Endothelial cell of umbilical vein (primary cell): ENCODE measurements around the gene GPR42. TPM values are rescaled to one million over a fixed set of nuclear protein-coding genes. Genes with fewer than 3 reads are reported as not detected.

ENCODE experiments used
- BruUV-seq: library from RNA; stranded (reverse); fragments of 400-500 nt; replicated peaks from 2 replicates; lab custom pipeline; 2021; lab: Mats Ljungman, UMichigan
- CTCF ChIA-PET: fragments of 300-600, 350-600 bp; sonication (Branson Sonifier 250); formaldehyde crosslinking; loops from one replicate; lab custom pipeline; 2021; ENCODE audit warnings: antibody characterized with exemption, inconsistent platforms; lab: Charles Lee
- POLR2A ChIA-PET: fragments of 300-600, 350-600 bp; sonication (Branson Sonifier 250); formaldehyde crosslinking; loops from one replicate; lab custom pipeline; 2021; ENCODE audit warnings: antibody characterized with exemption, inconsistent platforms; lab: Charles Lee
- DNase-seq: peaks from one replicate; pipeline ENCODE4 v3.0.0-alpha.2; 2011; ENCODE audit warnings: low read depth, low spot score
- FAIRE-seq: peaks from 2 replicates; lab custom pipeline; 2011; peaks lifted over from hg19 to GRCh38; lab: Jason Lieb, UNC
- H2AFZ ChIP-seq: 2 replicates; pipeline ENCODE4 v1.6.0; 2012; ENCODE audit warnings: low read depth, low read length, control low read depth, inconsistent platforms
- H3K27ac ChIP-seq: 2 replicates; pipeline ENCODE4 v1.5.1; 2011; ENCODE audit warnings: low read depth, mild to moderate bottlenecking, control low read depth, low read length, moderate library complexity; ENCODE audit not compliant: insufficient read depth
- H3K27me3 ChIP-seq, 2 experiments: 2 replicates each; pipeline versions ENCODE4 v1.6.0 to v1.6.1; 2011; ENCODE audit warnings: low read length in 2 of 2, mixed read lengths in 1 of 2; ENCODE audit not compliant: control insufficient read depth in 2 of 2, insufficient read depth in 2 of 2
- H3K36me3 ChIP-seq, 2 experiments: 2 replicates in 1 of 2; 3 replicates in 1 of 2; pipeline ENCODE4 v1.5.1; 2011; ENCODE audit warnings: low read length in 2 of 2, mild to moderate bottlenecking in 1 of 2, moderate library complexity in 1 of 2; ENCODE audit not compliant: control insufficient read depth in 2 of 2, insufficient read depth in 2 of 2; ENCODE audit errors: extremely low read depth in 1 of 2
- H3K4me1 ChIP-seq: 3 replicates; pipeline ENCODE4 v1.5.1; 2011; ENCODE audit warnings: mild to moderate bottlenecking, low read length; ENCODE audit not compliant: control insufficient read depth, insufficient read depth; ENCODE audit errors: extremely low read depth
- H3K4me2 ChIP-seq: 2 replicates; pipeline ENCODE4 v1.6.1; 2011; ENCODE audit warnings: low read length, control low read depth, mixed read lengths; ENCODE audit not compliant: insufficient read depth
- H3K4me3 ChIP-seq, 3 experiments: fragments of 200-600 bp in 1 of 3; sonication (generic), shearing (Covaris generic) in 1 of 3; replicated peaks in 1 of 3; 2 replicates each; pipeline ENCODE4 v1.5.1; 2011 to 2016; ENCODE audit warnings: control low read depth in 3 of 3, low read length in 3 of 3, mild to moderate bottlenecking in 2 of 3, inconsistent platforms in 1 of 3, low read depth in 1 of 3, moderate library complexity in 1 of 3; ENCODE audit not compliant: insufficient read depth in 1 of 3
- H3K79me2 ChIP-seq: 2 replicates; pipeline ENCODE4 v1.6.0; 2012; ENCODE audit warnings: low read length, inconsistent platforms; ENCODE audit not compliant: control insufficient read depth, insufficient read depth
- H3K9ac ChIP-seq: replicated peaks from 2 replicates; pipeline ENCODE3; 2011; ENCODE audit warnings: low read length, control low read depth; ENCODE audit not compliant: insufficient read depth; ENCODE audit errors: extremely low read depth
- H3K9me1 ChIP-seq: replicated peaks from 3 replicates; pipeline ENCODE4 v1.6.0; 2011; ENCODE audit warnings: mild to moderate bottlenecking, low read length; ENCODE audit not compliant: control insufficient read depth, insufficient read depth; ENCODE audit errors: extremely low read depth
- H3K9me3 ChIP-seq: replicated peaks from 2 replicates; pipeline ENCODE4 v1.5.1; 2012; ENCODE audit warnings: low read length, inconsistent platforms; ENCODE audit not compliant: control insufficient read depth, insufficient read depth
- H4K20me1 ChIP-seq: replicated peaks from 2 replicates; pipeline ENCODE3; 2011; ENCODE audit warnings: mild to moderate bottlenecking, low read length; ENCODE audit not compliant: control insufficient read depth, insufficient read depth; ENCODE audit errors: extremely low read depth
- EZH2 ChIP-seq: IDR thresholded peaks from 2 replicates; pipeline ENCODE4 v1.6.1; 2012; ENCODE audit warnings: borderline replicate concordance, low read depth, mild to moderate bottlenecking, moderate library complexity, low read length, inconsistent platforms; ENCODE audit not compliant: severe bottlenecking
- FOS ChIP-seq: IDR thresholded peaks from 2 replicates; pipeline ENCODE4 v1.6.1; 2011; ENCODE audit warnings: mild to moderate bottlenecking, low read length, moderate library complexity, borderline replicate concordance; ENCODE audit not compliant: insufficient read depth
- GATA2 ChIP-seq: IDR thresholded peaks from 2 replicates; pipeline ENCODE4 v1.7.0; 2011; ENCODE audit warnings: low read depth, mild to moderate bottlenecking, moderate library complexity, mixed read lengths, low read length; ENCODE audit not compliant: insufficient read length, insufficient read depth
- JUN ChIP-seq: IDR thresholded peaks from 2 replicates; pipeline ENCODE4 v1.6.1; 2011; ENCODE audit warnings: borderline replicate concordance, low read depth; ENCODE audit not compliant: insufficient read length, insufficient read depth
- MYC ChIP-seq: IDR thresholded peaks from one replicate; pipeline ENCODE4 v1.6.1; 2011; ENCODE audit warnings: mild to moderate bottlenecking, low read depth, low read length
- POLR2A ChIP-seq: IDR thresholded peaks from 2 replicates; pipeline ENCODE4 v1.6.1; 2012; ENCODE audit warnings: low read depth, mild to moderate bottlenecking, control low read depth, low read length
- POLR2AphosphoS5 ChIP-seq: IDR thresholded peaks from 2 replicates; pipeline ENCODE4 v1.6.1; 2012; ENCODE audit warnings: low read depth, mild to moderate bottlenecking, control low read depth, low read length, moderate library complexity; ENCODE audit not compliant: insufficient read depth
- dilution Hi-C: fragments of 300-500 bp; cut with MboI; formaldehyde crosslinking; loops from one replicate; pipeline ENCODE4 v1.15.0; 2019; ENCODE audit warnings: low sequenced_read_pairs; ENCODE audit not compliant: extremely low pct_ligation_motif_present
- intact Hi-C: fragments of 100-400 bp; cut with micrococcal nuclease; formaldehyde crosslinking; loops from one replicate; pipeline ENCODE4 v1.10.0; 2022
- polyA plus RNA-seq, 4 experiments: library from polyadenylated mRNA; depleted of rRNA in 3 of 4; stranded (reverse) in 3 of 4; unstranded in 1 of 4; fragments of >200 nt; gene quantifications; 2 replicates each; pipeline versions ENCODE4 v1.2.1 to v1.2.3, GENCODE V29; 2011 to 2012; ENCODE audit warnings: missing spikeins in 1 of 4
- total RNA-seq: library from RNA; stranded (reverse); gene quantifications from 2 replicates; pipeline ENCODE4 v1.2.3, GENCODE V29; 2021
- TF ChIP-seq, protein P1 (sequence below): IDR thresholded peaks from 2 replicates; pipeline ENCODE4 v1.6.1; 2011; ENCODE audit not compliant: insufficient read depth, insufficient read length
- TF ChIP-seq, protein P2 (sequence below), 2 donors: IDR thresholded peaks; 1 replicate in 1 of 2; 2 replicates in 1 of 2; pipeline ENCODE4 v1.5.1; 2011; ENCODE audit warnings: low read length in 2 of 2, mild to moderate bottlenecking in 2 of 2, moderate library complexity in 2 of 2, control low read depth in 1 of 2, inconsistent platforms in 1 of 2, low read depth in 1 of 2; ENCODE audit not compliant: insufficient read depth in 1 of 2; ENCODE audit errors: extremely low read depth in 1 of 2

Gene GPR42
- total and polyA plus RNA-seq, 2 donors (not counting 3 experiments of a cell fraction or from before 2014, with no cell fraction given): not detected

DNA sequence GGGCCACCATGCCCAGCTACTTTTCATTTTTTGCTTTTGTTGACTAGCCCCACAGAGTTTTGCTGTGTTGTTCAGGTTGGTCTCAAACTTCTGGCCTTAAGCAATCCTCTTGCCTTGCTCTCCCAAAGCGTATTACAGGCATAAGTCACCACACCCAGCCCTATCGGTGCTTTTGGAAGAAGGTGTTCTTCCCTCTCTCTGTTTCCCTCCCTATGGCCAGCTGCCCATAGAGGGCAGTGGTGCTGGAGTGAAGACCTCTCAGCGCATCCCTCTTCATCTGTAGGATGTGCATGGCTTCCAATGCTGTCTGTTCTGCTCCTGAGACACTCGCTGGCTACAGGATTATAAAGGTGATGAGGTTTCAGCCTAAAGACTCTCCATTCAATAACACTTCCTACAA, 43.2 kb upstream of the GPR42 start:
- Histone ChIP-seq H3K4me1 (no peaks in the 10 kb centered on the region), H3K4me2 (no peak overlapping the region), H3K27ac (no peak overlapping the region), H3K9me1 (no peaks in the 10 kb centered on the region), H3K36me3 (no peaks in the 10 kb centered on the region), H3K79me2 (no peaks in the 10 kb centered on the region), H2AFZ (no peak overlapping the region), H4K20me1 (no peaks in the 10 kb centered on the region), H3K9ac (no peak overlapping the region), H3K4me3 (no peak overlapping the region), H3K27me3 (peaks cover 3 to 5% of the 10 kb centered on the region in 2 experiments), H3K9me3 (no peaks in the 10 kb centered on the region)
- FAIRE-seq (no peak), DNase-seq (no peak)
- BruUV-seq: no TSS peak
- CTCF ChIA-PET: interaction anchor here (1.2 to 1.3 kb wide), 2 partner anchors 25 to 140 kb away, joined by 3 to 5 read pairs; no protein-coding TSS in a partner anchor
- dilution Hi-C loops: no loop called here
- TF ChIP-seq POLR2AphosphoS5 (no peak), FOS (no peak), JUN (no peak), MYC (no peak), GATA2 (no peak), POLR2A (no peak), EZH2 (no peak)
- TF ChIP-seq, protein P1, sequence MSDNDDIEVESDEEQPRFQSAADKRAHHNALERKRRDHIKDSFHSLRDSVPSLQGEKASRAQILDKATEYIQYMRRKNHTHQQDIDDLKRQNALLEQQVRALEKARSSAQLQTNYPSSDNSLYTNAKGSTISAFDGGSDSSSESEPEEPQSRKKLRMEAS: no peak
- TF ChIP-seq, protein P2, sequence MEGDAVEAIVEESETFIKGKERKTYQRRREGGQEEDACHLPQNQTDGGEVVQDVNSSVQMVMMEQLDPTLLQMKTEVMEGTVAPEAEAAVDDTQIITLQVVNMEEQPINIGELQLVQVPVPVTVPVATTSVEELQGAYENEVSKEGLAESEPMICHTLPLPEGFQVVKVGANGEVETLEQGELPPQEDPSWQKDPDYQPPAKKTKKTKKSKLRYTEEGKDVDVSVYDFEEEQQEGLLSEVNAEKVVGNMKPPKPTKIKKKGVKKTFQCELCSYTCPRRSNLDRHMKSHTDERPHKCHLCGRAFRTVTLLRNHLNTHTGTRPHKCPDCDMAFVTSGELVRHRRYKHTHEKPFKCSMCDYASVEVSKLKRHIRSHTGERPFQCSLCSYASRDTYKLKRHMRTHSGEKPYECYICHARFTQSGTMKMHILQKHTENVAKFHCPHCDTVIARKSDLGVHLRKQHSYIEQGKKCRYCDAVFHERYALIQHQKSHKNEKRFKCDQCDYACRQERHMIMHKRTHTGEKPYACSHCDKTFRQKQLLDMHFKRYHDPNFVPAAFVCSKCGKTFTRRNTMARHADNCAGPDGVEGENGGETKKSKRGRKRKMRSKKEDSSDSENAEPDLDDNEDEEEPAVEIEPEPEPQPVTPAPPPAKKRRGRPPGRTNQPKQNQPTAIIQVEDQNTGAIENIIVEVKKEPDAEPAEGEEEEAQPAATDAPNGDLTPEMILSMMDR (IDR thresholded peaks at IDR 0.05; ENCODE audit: extremely low read depth in 1 of 2, insufficient read depth in 1 of 2, low read depth in 1 of 2, low read length in 2 of 2): no peak
- intact Hi-C loops: no loop called here
- POLR2A ChIA-PET: no interaction called here
